ENCODE results near the gene EFNB2. TPM values are rescaled to one million over a fixed set of nuclear protein-coding genes. Genes with fewer than 3 reads are reported as not detected.
A peak's percentile ranks its signal among the peaks of the same experiment; 100 is the strongest.

EFNB2 gene
- total RNA-seq, 1 donor from 2014 or later: 10.1 TPM

GRCh38 chr13:106570299-106570852 lies 34.9 kb upstream of the EFNB2 start:
- intact Hi-C loops (cut with micrococcal nuclease): no loop called here
- Histone ChIP-seq H3K27ac (replicated peaks) (peak overlapping the region; percentile 54), H3K36me3 (no peaks in the 10 kb centered on the region), H3K4me3 (peak overlapping the region; percentile 43), H3K27me3 (ENCODE audit: low read depth) (no peaks in the 10 kb centered on the region), H3K9me3 (replicated peaks) (no peaks in the 10 kb centered on the region), H3K4me1 (peaks cover 41% of the 10 kb centered on the region)
- no peak for TF ChIP-seq CTCF (IDR thresholded peaks at IDR 0.05; ENCODE audit: borderline replicate concordance)
- peak; percentile 75 for DNase-seq

GRCh38 chr13:106569233-106570095 lies 34.0 kb upstream of the EFNB2 start:
- no peaks in the 10 kb centered on the region for H3K27me3 ChIP-seq (ENCODE audit: low read depth)
- DNase-seq: no peak
- H3K36me3 ChIP-seq: no peaks in the 10 kb centered on the region
- H3K4me1 ChIP-seq: peaks cover 50% of the 10 kb centered on the region
- TF ChIP-seq CTCF (IDR thresholded peaks at IDR 0.05; ENCODE audit: borderline replicate concordance): no peak
- peak overlapping the region; percentile 43 for H3K4me3 ChIP-seq
- intact Hi-C loops (cut with micrococcal nuclease): no loop called here
- peak overlapping the region; percentile 54 for H3K27ac ChIP-seq (replicated peaks)
- H3K9me3 ChIP-seq (replicated peaks): no peaks in the 10 kb centered on the region

- peak overlapping the region; percentile 98 for H3K27ac ChIP-seq (replicated peaks)
- no peak for DNase-seq
- H3K36me3 ChIP-seq: no peaks in the 10 kb centered on the region
- intact Hi-C loops (cut with micrococcal nuclease): no loop called here
- no peak for TF ChIP-seq CTCF (IDR thresholded peaks at IDR 0.05; ENCODE audit: borderline replicate concordance)
- H3K9me3 ChIP-seq (replicated peaks): no peaks in the 10 kb centered on the region
- peak overlapping the region; percentile 95 for H3K4me3 ChIP-seq
- H3K27me3 ChIP-seq (ENCODE audit: low read depth): no peaks in the 10 kb centered on the region
- peaks cover 60% of the 10 kb centered on the region for H3K4me1 ChIP-seq
Observed at GRCh38 chr13:106568299-106569003, 33.0 kb upstream of the EFNB2 start.

- peak; percentile 94 for DNase-seq
- Histone ChIP-seq H3K9me3 (replicated peaks) (no peaks in the 10 kb centered on the region), H3K4me1 (peaks cover 68% of the 10 kb centered on the region), H3K36me3 (no peaks in the 10 kb centered on the region), H3K27ac (replicated peaks) (peak within 1 kb of the TSS; percentile 98), H3K27me3 (ENCODE audit: low read depth) (no peaks in the 10 kb centered on the region), H3K4me3 (peak within 1 kb of the TSS; percentile 95)
- TF ChIP-seq CTCF (IDR thresholded peaks at IDR 0.05; ENCODE audit: borderline replicate concordance): no peak
- intact Hi-C loops (cut with micrococcal nuclease): no loop called here
Observed at GRCh38 chr13:106567474-106568298, 32.2 kb upstream of the EFNB2 start, which contains the start of gene ARGLU1. Gene ARGLU1, minus strand, starts transcription at chr13:106568137. Its CDS starts 218 bp downstream, at chr13:106567919.
